H1 (cell line): Measurements from ENCODE around the gene ROM1. TPM values are rescaled to one million over a fixed set of nuclear protein-coding genes. Genes with fewer than 3 reads are reported as not detected.

Experiments
- CTBP2 ChIP-seq: IDR thresholded peaks from 2 replicates; pipeline ENCODE4 v1.7.0; 2011; ENCODE audit warnings: borderline replicate concordance, mild to moderate bottlenecking, moderate library complexity, mixed read lengths, low read length; ENCODE audit not compliant: insufficient read depth, insufficient read length
- EGR1 ChIP-seq: IDR thresholded peaks from 2 replicates; pipeline ENCODE4 v1.6.1; 2011; ENCODE audit warnings: low read depth, low read length, borderline replicate concordance
- JUN ChIP-seq: IDR thresholded peaks from 2 replicates; pipeline ENCODE4 v1.6.1; 2011; ENCODE audit warnings: low read depth, mild to moderate bottlenecking, improper control_type of control experiment, low read length
- POLR2AphosphoS5 ChIP-seq: IDR thresholded peaks from 2 replicates; pipeline ENCODE4 v1.6.1; 2011; ENCODE audit warnings: low read depth, low read length
- RXRA ChIP-seq: IDR thresholded peaks from 2 replicates; pipeline ENCODE4 v1.6.1; 2011; ENCODE audit warnings: low read depth, mild to moderate bottlenecking, low read length, moderate library complexity; ENCODE audit not compliant: insufficient read depth
- SIRT6 ChIP-seq: IDR thresholded peaks from one replicate; pipeline ENCODE4 v1.7.1; 2012; ENCODE audit warnings: low read length, inconsistent platforms
- polyA plus RNA-seq, 7 experiments: library from polyadenylated mRNA; depleted of rRNA in 3 of 7; stranded (reverse) in 5 of 7; unstranded in 2 of 7; fragments of >200 nt in 5 of 7; fragments of 200-250 nt in 2 of 7; gene quantifications; 1 replicate in 5 of 7; 2 replicates in 1 of 7; 4 replicates in 1 of 7; pipeline versions ENCODE4 v1.2.1 to v1.2.3, GENCODE V29; 2011 to 2013; ENCODE audit warnings: missing spikeins in 2 of 7, mixed read lengths in 2 of 7
- total RNA-seq: library from RNA; stranded (reverse); fragmentation: NEBNext Ultra II Directional; extraction: Animal tissue kit (Norgen Biotek cat#: 25700); gene quantifications from 2 replicates; pipeline ENCODE4 v1.2.1, GENCODE V29; 2021
- TF ChIP-seq, protein P1 (sequence below): IDR thresholded peaks from 2 replicates; pipeline ENCODE4 v1.6.1; 2011; ENCODE audit warnings: low read length, improper control_type of control experiment

Gene ROM1
- total and polyA plus RNA-seq, 2 of the 8 experiments (the other 6 are each of a cell fraction or from before 2014, with no cell fraction given): 0.86 to 2.2 TPM

DNA sequence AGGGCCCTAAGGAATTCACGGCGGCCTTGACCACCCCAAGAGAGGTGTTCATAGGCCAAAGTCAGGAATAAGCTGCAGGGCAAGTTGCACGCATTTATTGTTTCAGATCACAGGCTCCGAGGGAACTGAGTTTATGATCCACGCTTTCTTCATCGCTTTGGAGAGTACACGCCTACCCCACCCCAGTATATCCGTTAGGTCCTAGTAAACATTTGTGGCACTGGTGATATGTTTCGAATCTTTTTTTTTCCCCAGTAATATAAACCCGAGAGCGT, 32.6 kb downstream of the ROM1 start (continued):
- TF ChIP-seq, protein P1, sequence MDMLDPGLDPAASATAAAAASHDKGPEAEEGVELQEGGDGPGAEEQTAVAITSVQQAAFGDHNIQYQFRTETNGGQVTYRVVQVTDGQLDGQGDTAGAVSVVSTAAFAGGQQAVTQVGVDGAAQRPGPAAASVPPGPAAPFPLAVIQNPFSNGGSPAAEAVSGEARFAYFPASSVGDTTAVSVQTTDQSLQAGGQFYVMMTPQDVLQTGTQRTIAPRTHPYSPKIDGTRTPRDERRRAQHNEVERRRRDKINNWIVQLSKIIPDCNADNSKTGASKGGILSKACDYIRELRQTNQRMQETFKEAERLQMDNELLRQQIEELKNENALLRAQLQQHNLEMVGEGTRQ: no peak
- TF ChIP-seq CTBP2 (no peak), POLR2AphosphoS5 (no peak), JUN (no peak), EGR1 (no peak), RXRA (no peak), SIRT6 (no peak)
